Glutamatergic neuron (in vitro differentiated cells): Measurements from ENCODE around the gene TRPM2. TPM values are rescaled to one million over a fixed set of nuclear protein-coding genes. Genes with fewer than 3 reads are reported as not detected.

ENCODE experiments used
- DNase-seq: peaks from one replicate; pipeline ENCODE4 v3.0.0; 2022
- H3K27ac Mint-ChIP-seq: one replicate; pipeline ENCODE4 v1.8.0; 2020; ENCODE audit warnings: mild to moderate bottlenecking, mixed read lengths, inconsistent platforms; ENCODE audit not compliant: unreplicated experiment
- H3K27me3 Mint-ChIP-seq: one replicate; pipeline ENCODE4 v1.8.0; 2020; ENCODE audit warnings: mild to moderate bottlenecking, moderate library complexity, mixed read lengths, inconsistent platforms; ENCODE audit not compliant: unreplicated experiment
- H3K36me3 Mint-ChIP-seq: one replicate; pipeline ENCODE4 v1.8.0; 2020; ENCODE audit warnings: mild to moderate bottlenecking, mixed read lengths, inconsistent platforms; ENCODE audit not compliant: unreplicated experiment
- H3K4me1 Mint-ChIP-seq: one replicate; pipeline ENCODE4 v1.8.0; 2020; ENCODE audit warnings: mild to moderate bottlenecking, low read depth, mixed read lengths, inconsistent platforms; ENCODE audit not compliant: unreplicated experiment
- H3K4me3 Mint-ChIP-seq: one replicate; pipeline ENCODE4 v1.8.0; 2020; ENCODE audit warnings: mild to moderate bottlenecking, mixed read lengths, inconsistent platforms; ENCODE audit not compliant: unreplicated experiment
- H3K9me3 Mint-ChIP-seq: one replicate; pipeline ENCODE4 v1.8.0; 2020; ENCODE audit warnings: mild to moderate bottlenecking, moderate library complexity, mixed read lengths, inconsistent platforms; ENCODE audit not compliant: unreplicated experiment
- CTCF ChIP-seq: fragments of 200-600 bp; sonication (generic); IDR thresholded peaks from one replicate; pipeline ENCODE4 v1.5.0; 2021; ENCODE audit not compliant: partially characterized antibody, unreplicated experiment
- total RNA-seq: library from RNA; stranded (reverse); fragmentation: NEBNext Ultra II Directional; extraction: Animal tissue kit (Norgen Biotek cat#: 25700); gene quantifications from one replicate; pipeline ENCODE4 v1.2.1, GENCODE V29; 2021; ENCODE audit not compliant: unreplicated experiment

Gene TRPM2
- total RNA-seq, 1 donor from 2014 or later: not detected

DNA sequence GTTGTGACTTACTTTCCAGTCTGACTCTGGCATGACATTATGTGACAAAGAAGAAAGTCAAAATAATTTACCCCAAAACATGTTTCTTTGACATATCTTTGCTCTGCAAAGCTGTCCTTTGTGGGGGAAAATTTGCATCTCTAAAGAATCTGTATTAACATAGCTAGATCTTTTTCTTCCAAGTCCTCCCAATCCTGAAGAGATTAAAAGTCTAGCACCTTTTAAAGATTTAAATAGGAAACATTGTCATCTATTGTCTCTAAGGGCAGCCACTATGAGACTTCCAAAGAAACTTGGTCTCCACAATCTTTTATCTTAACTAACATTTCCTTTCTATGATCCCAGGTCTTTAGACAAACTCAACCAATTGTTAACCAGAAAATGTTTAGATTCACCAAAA is 117.9 kb downstream of the TRPM2 start:
- Mint-ChIP-seq H3K27me3 (no peaks in the 10 kb centered on the region), H3K27ac (no peak overlapping the region), H3K4me3 (no peak overlapping the region), H3K9me3 (no peaks in the 10 kb centered on the region), H3K4me1 (no peaks in the 10 kb centered on the region), H3K36me3 (no peaks in the 10 kb centered on the region)
- no peak for TF ChIP-seq CTCF
- DNase-seq: no peak

- Mint-ChIP-seq H3K27ac (no peak overlapping the region), H3K4me1 (no peaks in the 10 kb centered on the region), H3K4me3 (no peak overlapping the region), H3K36me3 (no peaks in the 10 kb centered on the region), H3K9me3 (no peaks in the 10 kb centered on the region), H3K27me3 (no peaks in the 10 kb centered on the region)
- TF ChIP-seq CTCF: no peak
- no peak for DNase-seq
These were observed 118.6 kb downstream of the TRPM2 start for GRCh38 chr21:44471996-44472395.

GRCh38 chr21:44473915-44474555 is 120.6 kb downstream of the TRPM2 start:
- no peaks in the 10 kb centered on the region for H3K27me3 Mint-ChIP-seq
- no peaks in the 10 kb centered on the region for H3K36me3 Mint-ChIP-seq
- DNase-seq: no peak
- H3K9me3 Mint-ChIP-seq: no peaks in the 10 kb centered on the region
- H3K4me1 Mint-ChIP-seq: no peaks in the 10 kb centered on the region
- H3K4me3 Mint-ChIP-seq: no peak overlapping the region
- no peak for TF ChIP-seq CTCF
- no peak overlapping the region for H3K27ac Mint-ChIP-seq

DNA sequence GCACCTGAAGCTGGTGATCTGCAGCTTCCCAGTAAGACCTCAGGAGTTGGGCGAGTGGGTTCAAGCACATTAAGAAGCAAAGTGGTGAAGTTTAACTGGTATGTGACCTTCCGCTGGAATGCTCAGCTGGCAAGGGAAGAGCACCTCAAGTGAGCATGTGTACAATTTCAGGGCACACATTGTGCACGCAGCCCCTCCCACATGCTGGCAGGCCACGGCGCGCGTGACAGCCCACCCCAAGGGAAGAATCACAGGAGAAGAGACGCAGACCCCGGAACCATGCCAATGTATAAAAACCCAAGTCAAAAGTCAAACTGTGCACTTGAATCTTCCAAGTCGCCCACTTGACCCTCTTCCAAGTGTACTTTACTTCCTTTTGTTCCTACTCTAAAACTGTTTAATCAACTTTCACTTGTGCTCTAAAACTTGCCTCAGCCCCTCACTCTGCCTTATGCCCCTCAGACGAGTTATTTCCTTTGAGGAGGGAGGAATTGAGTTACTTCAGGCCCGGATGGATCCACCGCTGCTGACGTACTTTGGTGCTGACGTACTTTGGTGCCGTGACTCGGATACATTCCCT is 121.9 kb downstream of the TRPM2 start:
- no peaks in the 10 kb centered on the region for H3K36me3 Mint-ChIP-seq
- no peak overlapping the region for H3K4me3 Mint-ChIP-seq
- H3K27ac Mint-ChIP-seq: no peak overlapping the region

More for the DNA sequence above, 121.9 kb downstream of the TRPM2 start:
- no peaks in the 10 kb centered on the region for H3K9me3 Mint-ChIP-seq
- no peak for DNase-seq
- H3K4me1 Mint-ChIP-seq: no peaks in the 10 kb centered on the region
- no peaks in the 10 kb centered on the region for H3K27me3 Mint-ChIP-seq
- no peak for TF ChIP-seq CTCF
